ENCODE measurements around the gene AURKB. TPM values are rescaled to one million over a fixed set of nuclear protein-coding genes. Genes with fewer than 3 reads are reported as not detected.

The AURKB gene
- total and polyA plus RNA-seq, 2 of the 4 experiments (the other 2 are of a cell fraction), result 45.9 to 62.0 TPM

DNA sequence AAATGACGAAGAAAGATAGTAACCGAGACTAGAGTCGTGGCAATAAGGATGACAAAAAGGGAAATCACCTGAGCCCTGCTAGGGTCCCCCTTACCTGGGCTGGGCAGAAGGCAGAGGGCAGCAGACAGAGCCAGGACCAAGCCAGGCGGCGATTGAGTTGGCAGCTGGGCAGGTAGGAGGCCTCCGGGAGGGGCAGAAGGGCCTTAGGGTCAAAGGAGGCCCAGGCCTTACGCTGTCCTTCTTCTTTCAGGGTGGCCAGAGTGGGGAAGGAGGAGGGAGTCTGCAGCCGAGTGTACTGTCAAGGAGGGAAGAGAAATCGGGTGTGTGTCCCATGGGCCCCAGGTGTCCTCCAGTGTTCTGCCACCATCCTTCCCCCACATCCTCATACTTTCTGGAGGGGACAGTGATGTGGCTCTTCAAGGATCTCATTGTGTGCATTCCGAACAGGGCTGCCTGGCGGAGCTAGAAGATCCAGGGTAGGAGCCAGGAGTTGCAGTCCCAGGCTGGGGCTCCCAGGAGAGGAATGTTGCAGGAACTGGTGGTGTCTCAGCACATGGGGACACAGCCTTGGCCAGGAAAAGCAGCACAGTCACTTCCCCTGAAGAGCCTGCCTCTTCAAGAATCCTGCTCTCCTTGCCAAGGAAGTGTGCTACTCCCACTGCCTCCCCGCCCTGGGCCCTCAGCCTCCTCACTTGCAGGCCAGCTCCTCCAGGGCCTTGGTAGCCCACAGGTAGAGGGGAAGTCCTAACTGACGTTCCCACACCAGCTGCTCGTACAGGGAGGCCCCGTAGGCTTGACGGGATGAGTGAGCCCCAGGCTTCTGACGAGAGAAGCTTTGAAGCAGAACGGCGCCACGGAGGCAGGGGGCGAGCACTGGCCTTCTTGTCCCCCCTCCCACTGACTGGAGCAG, 24.2 kb upstream of the AURKB start:
- H2BK5ac ChIP-seq (ENCODE audit: low read depth, low read length, poor library complexity, severe bottlenecking), result no peak overlapping the region
- H3K4ac ChIP-seq (ENCODE audit: low read depth, low read length), result no peak overlapping the region
- H3K79me1 ChIP-seq (ENCODE audit: low read depth in 1 of 2, low read length in 2 of 2), result no peaks in the 10 kb centered on the region; a peak in 1 of 4 replicates
- H3K9ac ChIP-seq (ENCODE audit: low read depth, low read length), result no peak overlapping the region
- intact Hi-C loops (cut with micrococcal nuclease), result no loop called here
- peaks cover 55% of the 10 kb centered on the region for H3K36me3 ChIP-seq (ENCODE audit: control insufficient read depth, insufficient read depth, low read length)
- no TSS peak for BruUV-seq (replicated peaks)
- H3K27ac ChIP-seq (ENCODE audit: insufficient read depth, low read length), result no peak overlapping the region
- in situ Hi-C loops (cut with MboI; ENCODE audit: low sequenced_read_pairs), result no loop called here
- H3K14ac ChIP-seq (replicated peaks; ENCODE audit: low read depth, low read length), result no peak overlapping the region
- no peak overlapping the region for H4K5ac ChIP-seq (ENCODE audit: low read depth, low read length)
- H3K27me3 ChIP-seq (ENCODE audit: control insufficient read depth, insufficient read depth, low read length), result no peaks in the 10 kb centered on the region
- no peak for ATAC-seq (ENCODE audit: low read depth)
- no peak for DNase-seq
- H3K9me1 ChIP-seq (ENCODE audit: insufficient read depth, low read length), result no peaks in the 10 kb centered on the region
- H3K18ac ChIP-seq (ENCODE audit: low read depth, low read length), result no peak overlapping the region
- H3K56ac ChIP-seq (ENCODE audit: extremely low read depth, insufficient read depth, low read length), result no peak overlapping the region
- no peak overlapping the region for H2BK120ac ChIP-seq (ENCODE audit: low read depth, low read length)
- H3K9me3 ChIP-seq (ENCODE audit: control insufficient read depth, insufficient read depth, low read length), result no peaks in the 10 kb centered on the region
- ChIA-PET POLR2A (ENCODE audit: unreplicated experiment) (interaction anchor here (0.9 kb wide), 1 partner anchor 12 kb away, joined by 3 read pairs; no protein-coding TSS in a partner anchor), CTCF (no interaction called here)
- no peak overlapping the region for H2AK9ac ChIP-seq (replicated peaks; ENCODE audit: low read depth, low read length, poor library complexity)
- no peak overlapping the region for H3K4me2 ChIP-seq (ENCODE audit: low read depth, low read length)
- H4K91ac ChIP-seq (ENCODE audit: insufficient read depth, low read depth, low read length), result no peak overlapping the region
- no peak overlapping the region for H4K8ac ChIP-seq (ENCODE audit: low read depth in 2 of 2, low read length in 2 of 2)
- H3K4me3 ChIP-seq (ENCODE audit: insufficient read depth, low read depth, low read length), result no peak overlapping the region
- no peaks in the 10 kb centered on the region for H3K4me1 ChIP-seq (ENCODE audit: control insufficient read depth, insufficient read depth, low read length)
- dilution Hi-C loops (cut with HindIII; ENCODE audit: low sequenced_read_pairs, unreplicated experiment), result loop anchor here (25.0 kb wide), 1 partner anchor 122 kb away; the partner anchor contains the start of genes ALOXE3 and HES7
- no peak overlapping the region for H2AK5ac ChIP-seq (ENCODE audit: low read depth, low read length)
- H2BK20ac ChIP-seq (ENCODE audit: low read depth, low read length), result no peak overlapping the region
- H2BK15ac ChIP-seq (ENCODE audit: low read depth, low read length), result no peak overlapping the region
- no peaks in the 10 kb centered on the region for H4K20me1 ChIP-seq (ENCODE audit: insufficient read depth, low read length)
- WGBS, 2 experiments (ENCODE audit: extremely low coverage in 2 of 2, insufficient read length in 1 of 2), result 96% methylated on average over 4 of the region's 21 CpGs; no CpG with 5 or more reads in 1 of the 2 experiments
- TF ChIP-seq FOS (IDR thresholded peaks at IDR 0.05; ENCODE audit: low read depth, low read length) (no peak), POLR2A (IDR thresholded peaks at IDR 0.05; ENCODE audit: low read depth, low read length) (no peak), ELK1 (IDR thresholded peaks at IDR 0.05; ENCODE audit: borderline replicate concordance, low read depth, low read length) (no peak)
- no peak overlapping the region for H3K23ac ChIP-seq (ENCODE audit: low read depth, low read length)
- H2AFZ ChIP-seq (replicated peaks; ENCODE audit: low read length, poor library complexity), result no peak overlapping the region
